SH-SY5Y (cell line): ENCODE data around the gene IFITM2.

ENCODE experiments used
- GATA2 ChIP-seq: IDR thresholded peaks from 2 replicates; pipeline ENCODE4 v1.6.1; 2011; ENCODE audit warnings: mild to moderate bottlenecking, low read depth, low read length
- GATA3 ChIP-seq: IDR thresholded peaks from 2 replicates; pipeline ENCODE4 v1.6.1; 2011; ENCODE audit warnings: low read depth, mild to moderate bottlenecking, low read length, moderate library complexity

DNA sequence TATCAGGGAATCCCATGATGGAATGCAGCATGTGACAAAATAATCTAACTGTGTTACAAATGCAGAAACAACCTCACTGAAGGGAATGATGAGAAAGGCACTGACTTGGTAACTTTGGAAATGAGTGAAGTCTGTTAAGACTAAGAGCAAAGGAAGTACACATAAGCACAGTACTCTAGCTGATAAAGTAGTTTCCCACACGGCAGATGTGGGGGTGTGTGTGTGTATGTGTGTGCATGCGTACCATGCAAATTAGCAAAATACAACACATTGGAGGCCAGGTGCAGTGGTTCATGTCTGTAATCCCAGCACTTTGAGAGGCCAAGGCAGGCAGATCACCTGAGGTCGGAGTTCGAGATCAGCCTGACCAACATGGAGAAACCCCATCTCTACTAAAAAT lies 46.0 kb upstream of the IFITM2 start:
- TF ChIP-seq GATA2 (no peak), GATA3 (no peak)
